ENCODE results near the gene LPP. TPM values are rescaled to one million over a fixed set of nuclear protein-coding genes. Genes with fewer than 3 reads are reported as not detected.

LPP gene
- total and polyA plus RNA-seq, 2 of the 13 experiments (the other 11 are each of a cell fraction or from before 2014, with no cell fraction given): 19.2 to 29.9 TPM

GRCh38 chr3:188746291-188746783 lies 592.4 kb downstream of the LPP start (continued):
- TF ChIP-seq GATAD2A (CRISPR knock-in tag; IDR thresholded peaks at IDR 0.05): peak; percentile 100
- no peak for TF ChIP-seq ZNF720 (CRISPR knock-in tag; IDR thresholded peaks at IDR 0.05)
- no peak for TF ChIP-seq SNRNP70 (IDR thresholded peaks at IDR 0.05; ENCODE audit: low read depth, low read length)
- peak; percentile 75 for TF ChIP-seq THAP11 (CRISPR knock-in tag; IDR thresholded peaks at IDR 0.05)
- no peak; the same call in 1 of the 2 replicates for TF ChIP-seq TOPORS (CRISPR knock-in tag; IDR thresholded peaks at IDR 0.05)
- TF ChIP-seq, protein P1, sequence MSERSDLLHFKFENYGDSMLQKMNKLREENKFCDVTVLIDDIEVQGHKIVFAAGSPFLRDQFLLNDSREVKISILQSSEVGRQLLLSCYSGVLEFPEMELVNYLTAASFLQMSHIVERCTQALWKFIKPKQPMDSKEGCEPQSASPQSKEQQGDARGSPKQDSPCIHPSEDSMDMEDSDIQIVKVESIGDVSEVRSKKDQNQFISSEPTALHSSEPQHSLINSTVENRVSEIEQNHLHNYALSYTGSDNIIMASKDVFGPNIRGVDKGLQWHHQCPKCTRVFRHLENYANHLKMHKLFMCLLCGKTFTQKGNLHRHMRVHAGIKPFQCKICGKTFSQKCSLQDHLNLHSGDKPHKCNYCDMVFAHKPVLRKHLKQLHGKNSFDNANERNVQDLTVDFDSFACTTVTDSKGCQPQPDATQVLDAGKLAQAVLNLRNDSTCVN (CRISPR knock-in tag; IDR thresholded peaks at IDR 0.05; ENCODE audit: borderline replicate concordance): no peak
- peak; percentile 77; the same call in 1 of the 2 replicates for TF ChIP-seq E2F1 (CRISPR knock-in tag; IDR thresholded peaks at IDR 0.05)
- no peak for TF ChIP-seq SPEN (CRISPR knock-in tag; IDR thresholded peaks at IDR 0.05; ENCODE audit: low read depth)
- TF ChIP-seq MBNL3 (CRISPR knock-in tag; conservative IDR thresholded peaks at IDR 0.05): no peak
- no peak for TF ChIP-seq SIN3A (IDR thresholded peaks at IDR 0.05; ENCODE audit: borderline replicate concordance, low read depth, low read length)
- peak; percentile 57; the same call in 1 of the 2 replicates for TF ChIP-seq PRDM15 (CRISPR knock-in tag; IDR thresholded peaks at IDR 0.05)
- TF ChIP-seq AKAP8 (CRISPR knock-in tag; IDR thresholded peaks at IDR 0.05): peak; percentile 89; the same call in 1 of the 2 replicates
- peak; percentile 35; the same call in 1 of the 2 replicates for TF ChIP-seq ZNF629 (CRISPR knock-in tag; conservative IDR thresholded peaks at IDR 0.05)
- no peak for TF ChIP-seq TAF15 (IDR thresholded peaks at IDR 0.05; ENCODE audit: low read depth, low read length, poor library complexity, severe bottlenecking)
- TF ChIP-seq NFE2 (CRISPR knock-in tag; IDR thresholded peaks at IDR 0.05): no peak
- TF ChIP-seq FOXM1 (CRISPR knock-in tag; IDR thresholded peaks at IDR 0.05): peak; percentile 94
- TF ChIP-seq, protein P2, sequence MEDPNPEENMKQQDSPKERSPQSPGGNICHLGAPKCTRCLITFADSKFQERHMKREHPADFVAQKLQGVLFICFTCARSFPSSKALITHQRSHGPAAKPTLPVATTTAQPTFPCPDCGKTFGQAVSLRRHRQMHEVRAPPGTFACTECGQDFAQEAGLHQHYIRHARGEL (CRISPR knock-in tag; IDR thresholded peaks at IDR 0.05): no peak
- no peak for TF ChIP-seq CEBPZ (IDR thresholded peaks at IDR 0.05; ENCODE audit: low read length)
- TF ChIP-seq, protein P3, sequence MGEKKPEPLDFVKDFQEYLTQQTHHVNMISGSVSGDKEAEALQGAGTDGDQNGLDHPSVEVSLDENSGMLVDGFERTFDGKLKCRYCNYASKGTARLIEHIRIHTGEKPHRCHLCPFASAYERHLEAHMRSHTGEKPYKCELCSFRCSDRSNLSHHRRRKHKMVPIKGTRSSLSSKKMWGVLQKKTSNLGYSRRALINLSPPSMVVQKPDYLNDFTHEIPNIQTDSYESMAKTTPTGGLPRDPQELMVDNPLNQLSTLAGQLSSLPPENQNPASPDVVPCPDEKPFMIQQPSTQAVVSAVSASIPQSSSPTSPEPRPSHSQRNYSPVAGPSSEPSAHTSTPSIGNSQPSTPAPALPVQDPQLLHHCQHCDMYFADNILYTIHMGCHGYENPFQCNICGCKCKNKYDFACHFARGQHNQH (CRISPR knock-in tag; IDR thresholded peaks at IDR 0.05): peak; percentile 79
